Hepatocyte (in vitro differentiated cells): ENCODE measurements around the gene ZNF12.

Experiments
- CTCF ChIP-seq: fragments of 200-600 bp; sonication (generic); IDR thresholded peaks from 2 replicates; pipeline ENCODE4 v1.5.1; 2016; ENCODE audit warnings: antibody characterized with exemption, mild to moderate bottlenecking; ENCODE audit not compliant: poor library complexity
- EZH2 ChIP-seq: fragments of 200-600 bp; sonication (generic); IDR thresholded peaks from 2 replicates; pipeline ENCODE4 v1.6.1; 2016; ENCODE audit warnings: antibody characterized with exemption, mild to moderate bottlenecking, borderline replicate concordance
- EZH2phosphoT487 ChIP-seq: fragments of 200-600 bp; sonication (generic); IDR thresholded peaks from one replicate; pipeline ENCODE4 v1.6.1; 2018; ENCODE audit warnings: antibody characterized with exemption, mild to moderate bottlenecking, low read depth, moderate library complexity; ENCODE audit not compliant: unreplicated experiment, severe bottlenecking

GRCh38 chr7:6642239-6642839 is 64.4 kb downstream of the ZNF12 start:
- TF ChIP-seq CTCF (no peak), EZH2 (no peak), EZH2phosphoT487 (no peak)
